ENCODE measurements around the gene RALY. TPM values are rescaled to one million over a fixed set of nuclear protein-coding genes. Genes with fewer than 3 reads are reported as not detected.

The RALY gene
- total and polyA plus RNA-seq, 2 donors (not counting 3 experiments of a cell fraction or from before 2014, with no cell fraction given) = 142 to 146 TPM

DNA sequence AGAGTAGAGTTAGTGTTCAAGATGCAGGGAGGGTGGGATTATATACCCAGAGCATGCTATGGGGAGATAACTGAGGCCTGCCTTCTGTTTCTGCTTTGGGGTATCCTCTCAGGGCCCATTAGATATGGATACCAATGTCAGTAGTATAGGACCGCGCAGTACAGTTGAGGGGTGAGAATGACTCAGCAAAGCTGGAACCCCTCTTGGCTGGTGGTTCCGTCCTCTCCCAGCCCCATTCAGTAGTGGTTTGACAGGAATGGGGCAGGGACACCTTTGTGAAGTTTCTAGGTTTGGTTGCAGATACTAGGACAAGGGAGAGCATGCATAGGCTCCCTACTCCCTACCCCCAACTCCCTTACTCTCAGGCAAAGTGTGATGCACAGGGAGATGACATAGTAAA is 70.6 kb downstream of the RALY start:
- FAIRE-seq (no peak), DNase-seq (ENCODE audit: low read depth, low spot score) (no peak)
- H3K4me3 ChIP-seq (replicated peaks in 1 of 3; ENCODE audit: insufficient read depth in 1 of 3, low read depth in 1 of 3, low read length in 3 of 3) = no peak overlapping the region
- ChIA-PET POLR2A (no interaction called here), CTCF (no interaction called here)
- no peaks in the 10 kb centered on the region for H3K36me3 ChIP-seq (ENCODE audit: control insufficient read depth in 2 of 2, extremely low read depth in 1 of 2, insufficient read depth in 2 of 2, low read length in 2 of 2)
- no peak overlapping the region for H2AFZ ChIP-seq (ENCODE audit: low read depth, low read length)
- H3K9me3 ChIP-seq (replicated peaks; ENCODE audit: control insufficient read depth, insufficient read depth, low read length) = no peaks in the 10 kb centered on the region
- H3K4me1 ChIP-seq (ENCODE audit: control insufficient read depth, extremely low read depth, insufficient read depth, low read length) = no peaks in the 10 kb centered on the region
- H3K79me2 ChIP-seq (ENCODE audit: control insufficient read depth, insufficient read depth, low read length) = peaks cover 45% of the 10 kb centered on the region
- dilution Hi-C loops (cut with MboI; ENCODE audit: extremely low pct_ligation_motif_present, low sequenced_read_pairs) (no loop called here), intact Hi-C loops (cut with micrococcal nuclease) (no loop called here)
- TF ChIP-seq POLR2AphosphoS5 (IDR thresholded peaks at IDR 0.05; ENCODE audit: insufficient read depth, low read depth, low read length) (no peak), MYC (IDR thresholded peaks at IDR 0.05; ENCODE audit: low read depth, low read length) (no peak), JUN (IDR thresholded peaks at IDR 0.05; ENCODE audit: borderline replicate concordance, insufficient read depth, insufficient read length, low read depth) (no peak), GATA2 (IDR thresholded peaks at IDR 0.05; ENCODE audit: insufficient read depth, insufficient read length, low read depth, low read length) (no peak), EZH2 (IDR thresholded peaks at IDR 0.05; ENCODE audit: borderline replicate concordance, low read depth, low read length, severe bottlenecking) (no peak), FOS (IDR thresholded peaks at IDR 0.05; ENCODE audit: borderline replicate concordance, insufficient read depth, low read length) (no peak), POLR2A (IDR thresholded peaks at IDR 0.05; ENCODE audit: low read depth, low read length) (no peak)
- TF ChIP-seq, protein P1, sequence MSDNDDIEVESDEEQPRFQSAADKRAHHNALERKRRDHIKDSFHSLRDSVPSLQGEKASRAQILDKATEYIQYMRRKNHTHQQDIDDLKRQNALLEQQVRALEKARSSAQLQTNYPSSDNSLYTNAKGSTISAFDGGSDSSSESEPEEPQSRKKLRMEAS (IDR thresholded peaks at IDR 0.05; ENCODE audit: insufficient read depth, insufficient read length) = no peak
- TF ChIP-seq, protein P2, sequence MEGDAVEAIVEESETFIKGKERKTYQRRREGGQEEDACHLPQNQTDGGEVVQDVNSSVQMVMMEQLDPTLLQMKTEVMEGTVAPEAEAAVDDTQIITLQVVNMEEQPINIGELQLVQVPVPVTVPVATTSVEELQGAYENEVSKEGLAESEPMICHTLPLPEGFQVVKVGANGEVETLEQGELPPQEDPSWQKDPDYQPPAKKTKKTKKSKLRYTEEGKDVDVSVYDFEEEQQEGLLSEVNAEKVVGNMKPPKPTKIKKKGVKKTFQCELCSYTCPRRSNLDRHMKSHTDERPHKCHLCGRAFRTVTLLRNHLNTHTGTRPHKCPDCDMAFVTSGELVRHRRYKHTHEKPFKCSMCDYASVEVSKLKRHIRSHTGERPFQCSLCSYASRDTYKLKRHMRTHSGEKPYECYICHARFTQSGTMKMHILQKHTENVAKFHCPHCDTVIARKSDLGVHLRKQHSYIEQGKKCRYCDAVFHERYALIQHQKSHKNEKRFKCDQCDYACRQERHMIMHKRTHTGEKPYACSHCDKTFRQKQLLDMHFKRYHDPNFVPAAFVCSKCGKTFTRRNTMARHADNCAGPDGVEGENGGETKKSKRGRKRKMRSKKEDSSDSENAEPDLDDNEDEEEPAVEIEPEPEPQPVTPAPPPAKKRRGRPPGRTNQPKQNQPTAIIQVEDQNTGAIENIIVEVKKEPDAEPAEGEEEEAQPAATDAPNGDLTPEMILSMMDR (IDR thresholded peaks at IDR 0.05; ENCODE audit: extremely low read depth in 1 of 2, insufficient read depth in 1 of 2, low read depth in 1 of 2, low read length in 2 of 2) = no peak
- BruUV-seq (replicated peaks) = no TSS peak
- H3K9ac ChIP-seq (replicated peaks; ENCODE audit: extremely low read depth, insufficient read depth, low read length) = no peak overlapping the region
- no peak overlapping the region for H3K27ac ChIP-seq (ENCODE audit: insufficient read depth, low read depth, low read length)
- no peak overlapping the region for H3K4me2 ChIP-seq (ENCODE audit: insufficient read depth, low read length)
- peaks cover 4% of the 10 kb centered on the region for H4K20me1 ChIP-seq (replicated peaks; ENCODE audit: control insufficient read depth, extremely low read depth, insufficient read depth, low read length)
- no peaks in the 10 kb centered on the region for H3K27me3 ChIP-seq (ENCODE audit: control insufficient read depth in 2 of 2, insufficient read depth in 2 of 2, low read length in 2 of 2)
- no peaks in the 10 kb centered on the region for H3K9me1 ChIP-seq (replicated peaks; ENCODE audit: control insufficient read depth, extremely low read depth, insufficient read depth, low read length)

Measured in endothelial cell of umbilical vein (primary cell).